Measurements from ENCODE around the gene SMIM35. TPM values are rescaled to one million over a fixed set of nuclear protein-coding genes. Genes with fewer than 3 reads are reported as not detected.
"Not testable (repeated sequence)": the region's sequence is repeated elsewhere in the genome, so short reads cannot be mapped to it uniquely, and the experiment has no call there.

Gene SMIM35
- total RNA-seq, 1 donor from 2014 or later, result not detected

DNA sequence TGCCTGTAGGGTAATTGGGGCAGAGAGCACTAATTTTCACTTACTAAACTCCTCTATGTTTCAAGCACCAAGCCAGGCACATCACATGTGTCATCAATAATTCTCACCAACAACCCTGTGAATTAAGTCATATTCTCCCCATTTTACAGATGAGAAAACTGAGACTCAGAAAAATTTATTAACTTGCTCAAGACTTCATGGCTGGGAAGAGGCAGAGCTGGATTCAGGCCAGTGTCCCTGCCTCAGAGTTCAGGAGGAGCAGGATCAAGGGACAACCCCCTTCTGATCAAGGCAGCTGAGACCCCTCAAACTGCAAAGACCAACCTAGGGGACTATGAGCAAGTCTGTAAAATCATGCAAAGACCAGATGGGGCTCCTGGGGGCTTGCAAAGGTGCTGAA, 2.1 kb downstream of the SMIM35 start:
- no peak for DNase-seq
- ATAC-seq, result no peak
- intact Hi-C loops (cut with micrococcal nuclease), result no loop called here

DNA sequence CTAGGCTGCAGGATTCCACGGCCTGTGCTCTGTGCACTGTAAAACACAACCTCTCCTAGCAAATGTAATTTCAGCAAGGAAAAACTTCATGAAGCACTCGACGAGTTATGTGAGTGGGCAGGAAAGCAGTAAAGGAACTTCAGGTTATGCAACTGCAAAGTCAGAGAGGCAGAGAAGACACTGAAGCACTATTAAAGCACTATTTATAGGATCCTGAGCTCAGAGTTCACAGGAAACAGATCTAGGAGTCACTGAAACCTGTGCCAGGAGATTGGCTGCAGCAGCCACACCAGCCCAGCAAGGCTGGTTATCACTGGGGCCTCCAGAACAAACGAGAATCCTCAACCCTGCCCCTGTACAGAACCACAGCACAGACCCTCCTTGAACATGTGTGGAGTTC, 2.5 kb downstream of the SMIM35 start:
- ATAC-seq (peak; percentile 89), DNase-seq (no peak)
- intact Hi-C loops (cut with micrococcal nuclease), result no loop called here

DNA sequence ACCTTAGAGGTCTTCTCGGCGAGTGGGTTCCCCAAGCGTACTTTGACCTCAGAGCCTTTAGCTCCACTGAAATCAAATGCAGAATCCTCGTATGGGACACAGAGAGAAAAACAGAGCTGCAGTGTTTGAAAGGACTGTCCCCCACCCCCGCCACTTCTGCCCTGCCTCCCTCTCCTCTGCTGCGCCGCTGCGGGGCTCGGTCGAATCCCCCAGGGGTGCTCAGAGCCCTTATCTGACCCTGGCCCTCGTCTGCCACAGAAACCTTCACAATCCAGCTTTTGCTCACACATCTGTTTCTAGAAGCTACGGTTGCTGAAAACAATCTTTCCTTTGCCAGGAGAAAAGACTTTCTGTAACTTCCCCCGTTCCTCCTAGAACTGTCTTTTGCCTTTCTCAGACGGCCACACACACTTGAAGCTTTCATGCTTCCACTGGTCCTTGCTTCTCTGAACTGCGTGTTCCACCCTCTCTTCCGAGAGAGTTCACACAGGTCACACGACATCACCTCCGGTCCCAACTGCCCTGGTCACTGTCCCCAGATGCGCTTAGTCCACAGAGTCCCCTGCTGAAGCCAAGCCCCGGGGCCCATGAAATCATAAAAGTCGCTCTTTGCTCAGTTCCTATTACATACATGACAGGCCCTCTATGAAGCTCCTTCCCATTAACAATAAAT, 3.7 kb downstream of the SMIM35 start:
- intact Hi-C loops (cut with micrococcal nuclease), result no loop called here
- ATAC-seq, result peak; percentile 43
- DNase-seq, result no peak

DNA sequence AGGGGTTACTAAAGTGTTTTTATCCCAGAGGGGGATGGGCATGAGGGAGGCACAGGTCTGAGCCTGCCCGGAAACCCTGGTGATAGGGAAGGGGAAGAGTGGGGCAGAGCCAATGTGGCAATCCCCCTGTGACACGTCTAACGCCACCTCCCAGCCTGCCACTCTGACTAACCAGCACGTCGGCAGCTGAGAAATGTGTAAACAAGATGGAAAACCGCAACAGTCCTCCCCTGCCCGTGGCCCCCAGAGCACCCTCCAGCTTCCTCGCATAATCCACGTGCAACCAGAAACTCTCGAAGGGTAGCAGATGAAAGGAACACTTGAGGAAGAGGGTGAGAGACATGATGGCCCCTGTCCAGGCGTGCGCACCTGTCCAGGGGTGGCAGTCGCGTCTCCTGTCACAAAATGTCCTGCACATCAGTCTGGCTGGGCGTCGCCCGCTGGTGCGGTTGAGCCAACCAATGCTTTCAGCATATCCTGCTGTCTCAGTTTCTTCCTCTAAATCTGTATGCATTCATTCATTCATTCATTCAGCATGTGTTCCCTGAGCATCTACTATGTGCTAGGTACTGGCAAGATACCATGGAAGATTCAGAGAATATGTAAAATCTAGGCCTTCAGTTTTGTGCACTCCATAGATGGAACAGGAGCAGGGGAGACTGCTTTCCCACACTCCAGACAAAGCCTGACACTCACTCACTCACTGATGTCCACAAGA, 5.4 kb downstream of the SMIM35 start:
- intact Hi-C loops (cut with micrococcal nuclease), result no loop called here
- ATAC-seq (no peak), DNase-seq (no peak)

DNA sequence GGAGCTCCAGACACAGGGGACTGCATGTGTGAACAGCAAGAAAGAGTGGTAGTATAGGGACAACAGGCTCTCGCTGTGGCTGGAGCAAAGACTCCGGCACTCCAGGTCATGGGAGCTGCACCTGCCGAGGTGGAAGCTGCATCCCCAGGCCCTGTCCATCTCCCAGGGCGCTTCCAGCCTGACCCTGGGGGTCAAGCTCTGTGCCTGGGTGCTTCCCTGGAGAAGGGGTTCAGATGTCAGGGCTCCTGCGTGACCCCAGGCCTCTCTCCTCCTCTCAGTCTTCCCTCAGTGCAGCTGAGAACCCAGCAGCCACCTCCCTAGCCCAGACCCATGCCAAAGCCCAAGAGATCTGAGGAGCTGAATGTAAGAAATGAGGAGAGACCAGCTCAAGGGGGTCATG, 6.5 kb downstream of the SMIM35 start:
- intact Hi-C loops (cut with micrococcal nuclease), result no loop called here
- no peak for DNase-seq
- no peak for ATAC-seq

DNA sequence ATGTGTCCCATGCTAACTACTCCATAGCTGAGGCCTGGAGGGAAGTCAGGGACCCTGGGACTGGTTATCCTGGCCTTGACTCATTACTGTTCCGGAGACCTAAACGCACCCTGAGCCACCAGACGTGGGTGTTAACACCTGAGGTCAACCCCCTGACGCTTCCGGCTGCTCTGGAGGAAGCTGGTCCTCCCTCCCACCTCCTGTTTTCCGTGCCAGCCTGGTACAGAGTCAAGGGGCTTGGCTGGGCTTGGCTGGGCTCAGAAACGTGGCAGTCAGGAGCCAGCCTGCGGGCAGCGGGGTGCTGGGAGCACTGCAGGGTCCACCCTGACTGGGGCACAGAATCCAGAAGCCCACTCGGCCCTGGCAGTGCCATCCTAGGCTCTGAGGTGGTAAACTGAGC, 7.3 kb downstream of the SMIM35 start:
- ATAC-seq (no peak), DNase-seq (no peak)
- intact Hi-C loops (cut with micrococcal nuclease), result no loop called here

DNA sequence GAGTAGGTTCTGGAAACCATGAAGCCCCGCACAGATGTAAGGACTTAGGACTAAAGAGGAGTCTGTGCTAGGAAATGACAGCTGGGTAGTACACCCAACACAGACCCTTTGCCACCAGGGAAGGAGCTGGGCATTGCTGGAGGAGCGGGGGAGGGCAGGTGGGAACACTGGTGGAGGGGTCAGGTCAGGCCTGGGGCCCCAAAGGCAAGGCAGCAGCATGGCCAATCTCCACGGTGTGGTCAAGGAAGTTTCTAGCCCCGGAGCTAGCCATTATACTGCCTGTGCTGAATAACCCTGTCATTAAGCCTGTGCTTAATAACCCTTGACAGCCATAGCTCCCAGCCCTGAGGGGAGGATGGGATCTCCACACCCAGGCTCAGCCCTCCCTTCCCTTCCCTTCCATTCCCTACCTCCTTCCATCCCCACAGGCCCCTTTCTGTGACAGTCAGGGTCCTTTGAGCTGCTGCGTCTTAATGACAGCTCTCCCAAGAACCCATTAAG, 7.8 kb downstream of the SMIM35 start:
- DNase-seq, result peak; percentile 10
- ATAC-seq, result no peak

DNA sequence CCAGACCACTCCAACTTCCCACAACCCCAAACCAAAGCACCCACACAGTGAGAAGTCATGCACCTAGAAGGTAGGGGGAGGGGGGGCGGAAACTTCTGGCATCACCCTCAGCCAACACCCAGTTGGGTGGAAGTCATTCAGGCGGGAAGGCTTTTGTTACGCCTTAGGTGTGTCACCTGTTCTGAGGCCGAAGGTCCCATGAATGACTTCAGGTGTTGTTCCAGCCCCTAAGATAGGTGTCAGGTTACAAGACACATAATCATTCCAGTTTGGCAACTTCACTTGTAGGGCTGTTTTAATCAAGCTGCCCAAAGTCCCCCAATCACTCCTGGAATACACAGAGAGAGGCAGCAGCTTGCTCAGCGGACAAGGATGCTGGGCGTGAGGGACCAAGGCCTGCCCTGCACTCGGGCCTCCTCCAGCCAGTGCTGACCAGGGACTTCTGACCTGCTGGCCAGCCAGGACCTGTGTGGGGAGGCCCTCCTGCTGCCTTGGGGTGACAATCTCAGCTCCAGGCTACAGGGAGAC, 9.9 kb downstream of the SMIM35 start, which contains the start of gene TMPRSS4:
TSS of gene TMPRSS4 (plus strand) at position 325 of the 528 bp plus-strand sequence. CDS start 225 bp downstream, outside the sequence.
- ATAC-seq (no peak), DNase-seq (no peak)
- intact Hi-C loops (cut with micrococcal nuclease), result no loop called here

More for the DNA sequence above, 7.8 kb downstream of the SMIM35 start:
- intact Hi-C loops (cut with micrococcal nuclease), result no loop called here

DNA sequence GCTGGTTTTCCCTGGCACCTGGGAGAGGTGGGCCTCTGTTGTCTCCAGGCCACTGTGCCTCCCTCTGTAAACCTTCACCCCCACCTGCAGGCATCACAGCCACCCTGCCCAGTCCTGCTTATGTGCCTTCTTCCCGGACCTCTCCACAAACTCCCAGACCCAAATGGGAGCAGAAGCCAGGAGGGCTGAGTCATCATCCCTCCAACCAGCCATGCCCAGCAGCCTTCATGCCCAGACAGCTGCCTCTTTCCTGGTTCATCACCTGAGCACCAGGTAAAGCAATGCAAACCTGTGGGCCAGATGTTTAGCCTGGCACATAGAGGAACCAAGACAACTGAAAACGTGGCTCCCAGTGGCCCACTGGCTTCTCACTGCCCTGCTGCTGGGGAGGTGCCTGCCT, 12.0 kb downstream of the SMIM35 start:
- ATAC-seq (no peak), DNase-seq (no peak)
- intact Hi-C loops (cut with micrococcal nuclease), result no loop called here

DNA sequence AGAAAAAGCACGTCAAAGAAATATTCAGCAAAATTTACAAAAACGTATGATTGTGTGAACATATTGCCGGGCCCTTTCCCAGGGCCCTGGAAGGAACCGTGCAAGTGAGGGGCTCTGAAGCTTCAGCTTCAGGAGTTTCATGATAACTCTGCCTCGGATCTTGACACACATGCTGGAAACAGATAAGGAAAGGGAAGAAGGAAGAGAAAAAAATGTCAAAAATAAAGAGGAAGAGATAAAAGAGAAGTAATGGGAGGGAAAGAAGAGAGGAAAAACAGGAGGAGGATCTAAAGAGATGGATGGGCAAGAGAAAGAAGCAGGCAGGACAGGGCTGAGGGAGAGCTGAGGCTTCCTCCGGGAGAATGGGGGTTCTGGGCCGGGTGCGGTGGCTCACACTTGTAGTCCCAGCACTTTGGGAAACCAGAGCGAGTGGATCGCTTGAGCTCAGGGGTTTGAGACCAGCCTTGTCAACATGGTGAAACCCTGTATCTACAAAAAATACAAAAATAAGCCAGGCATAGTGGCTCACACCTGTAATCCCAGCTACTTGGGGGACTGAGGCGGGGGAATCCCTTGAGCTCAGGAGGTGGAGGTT, 12.6 kb downstream of the SMIM35 start:
- DNase-seq (no peak), ATAC-seq (no peak)
- intact Hi-C loops (cut with micrococcal nuclease), result no loop called here

DNA sequence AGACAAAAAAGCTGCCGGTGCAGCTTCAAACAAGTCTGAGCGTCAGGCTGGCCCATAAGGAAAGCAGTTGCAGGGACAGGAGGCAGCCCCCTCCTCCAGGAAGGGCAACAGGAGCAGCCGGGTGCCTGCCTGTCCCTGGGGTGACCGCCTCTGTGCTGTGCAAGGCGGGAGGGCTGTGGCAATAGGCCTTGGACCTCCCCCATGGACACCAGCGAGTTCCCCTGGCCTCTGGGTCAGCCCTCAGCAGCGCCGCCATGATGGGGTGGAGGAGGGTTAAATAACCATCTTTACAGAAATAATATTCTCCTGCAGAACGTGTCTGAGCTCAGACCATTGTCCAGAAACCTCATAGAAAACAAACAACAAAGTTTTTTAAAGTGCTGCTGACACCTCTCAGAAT, 13.2 kb downstream of the SMIM35 start:
- DNase-seq, result peak; percentile 11
- intact Hi-C loops (cut with micrococcal nuclease), result no loop called here
- ATAC-seq, result no peak

DNA sequence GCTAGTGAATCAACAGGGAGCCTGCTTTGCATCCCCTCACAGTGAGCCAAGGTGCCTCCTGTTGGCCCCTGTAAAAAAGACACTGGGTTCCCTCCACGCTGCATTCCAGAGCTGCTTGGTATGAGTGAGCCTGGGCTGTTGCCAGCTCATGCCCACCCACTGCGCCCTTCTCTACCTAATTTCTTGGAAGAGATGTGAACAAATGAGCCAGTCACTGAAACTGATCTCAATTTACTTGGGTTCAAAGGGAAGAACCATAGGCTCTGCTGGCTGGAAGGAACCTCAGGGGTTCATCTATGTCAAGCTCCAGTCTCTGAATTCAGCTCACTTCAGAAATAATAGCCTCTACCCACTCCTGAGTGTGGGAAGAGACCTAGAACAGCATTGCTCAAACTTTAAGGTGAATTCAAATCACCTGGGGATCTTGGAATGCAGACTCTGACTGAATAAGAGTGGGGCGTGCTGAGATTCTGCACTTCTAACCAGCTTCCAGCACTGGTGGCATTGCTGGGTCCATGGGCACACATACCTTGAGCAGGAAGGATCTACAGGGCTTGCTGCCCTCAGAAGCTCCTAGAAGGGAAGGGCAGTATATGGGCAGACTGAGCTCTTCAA, 15.2 kb downstream of the SMIM35 start:
- intact Hi-C loops (cut with micrococcal nuclease), result no loop called here
- DNase-seq, result no peak
- ATAC-seq, result no peak

DNA sequence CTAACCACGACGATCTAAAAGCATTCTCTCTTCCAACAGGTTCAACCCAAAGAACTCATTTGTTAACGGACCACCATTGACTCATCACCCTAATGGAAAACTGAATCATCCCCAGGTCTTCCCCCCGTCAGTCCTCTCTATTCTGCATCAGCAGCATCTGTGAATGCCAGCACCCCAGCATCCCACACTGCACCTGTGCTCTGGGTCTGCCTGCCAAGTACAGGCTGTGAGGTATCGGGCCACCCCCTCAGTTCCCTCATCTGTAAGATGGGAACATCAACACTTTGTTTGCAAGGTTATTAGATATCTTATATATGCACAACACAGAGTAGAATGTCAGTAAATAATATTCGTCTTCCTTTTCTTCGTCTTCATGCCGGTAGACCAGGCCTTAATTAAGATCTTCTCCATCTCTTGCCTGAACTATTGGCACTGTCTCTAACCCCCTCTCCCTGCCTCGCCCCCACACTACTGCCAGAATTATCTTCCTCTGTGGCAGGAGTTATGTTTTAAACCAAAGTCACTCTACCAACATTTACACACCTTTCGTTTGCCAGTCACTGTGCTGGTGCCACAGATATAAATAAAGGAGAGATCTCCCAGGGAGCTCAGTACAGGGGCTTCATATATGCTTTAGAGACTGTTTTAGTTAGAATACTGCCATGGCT, 17.7 kb downstream of the SMIM35 start:
- ATAC-seq (no peak), DNase-seq (no peak)
- intact Hi-C loops (cut with micrococcal nuclease), result no loop called here

DNA sequence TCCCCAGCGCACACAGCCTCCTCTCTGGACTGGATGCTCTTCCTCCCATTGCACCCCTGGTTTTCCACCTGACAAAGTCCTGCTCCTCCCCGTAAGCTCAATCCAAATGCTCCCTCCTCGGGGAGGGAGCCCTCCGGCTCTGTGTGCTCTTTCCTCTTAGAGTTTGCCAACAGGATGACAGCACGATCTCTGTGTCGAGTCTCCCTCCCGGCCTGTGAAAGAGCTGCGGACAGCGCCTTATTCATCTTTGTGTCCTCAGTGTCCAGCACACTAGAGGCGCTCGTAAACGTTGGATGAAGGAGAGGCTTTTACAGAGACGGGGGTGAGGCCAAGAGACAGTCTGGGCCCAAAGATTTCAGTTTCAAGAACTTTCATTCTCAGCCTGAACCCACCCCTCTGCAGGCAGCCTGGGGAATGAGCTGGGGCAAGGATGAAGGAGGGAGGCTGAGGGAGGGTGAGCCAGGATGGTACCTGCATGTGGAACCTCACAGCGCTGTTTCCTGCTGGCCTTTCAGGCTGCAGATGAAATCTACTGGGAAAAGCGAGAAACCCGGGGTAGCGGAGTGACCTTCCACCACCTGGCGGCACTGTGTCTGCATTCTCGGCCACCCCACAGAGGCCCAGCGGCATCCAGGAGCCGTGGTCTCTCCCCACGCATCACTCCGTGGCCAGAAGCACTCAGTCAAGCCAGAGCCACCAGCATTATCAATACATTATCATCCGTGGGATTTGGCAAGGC, 18.4 kb downstream of the SMIM35 start:
- DNase-seq, result no peak
- intact Hi-C loops (cut with micrococcal nuclease), result no loop called here
- no peak for ATAC-seq

DNA sequence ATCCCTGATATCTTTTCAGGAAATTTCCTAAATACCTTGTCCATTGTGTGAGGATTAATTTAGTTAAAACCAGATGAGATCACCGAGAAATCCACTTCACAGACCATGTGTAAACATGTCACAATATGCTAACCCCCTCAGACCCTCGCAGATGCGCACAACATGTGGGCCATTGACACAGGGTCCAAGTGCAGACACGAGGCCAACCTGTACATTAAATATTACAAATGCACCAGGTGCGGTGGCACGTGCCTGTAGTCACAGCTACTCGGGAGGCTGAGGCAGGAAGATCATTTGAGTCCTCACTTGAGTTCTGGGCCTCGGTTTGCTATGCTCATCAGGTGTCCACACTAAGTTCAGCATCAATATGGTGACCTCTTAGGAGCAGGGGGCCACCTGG, 19.8 kb downstream of the SMIM35 start:
- ATAC-seq (no peak), DNase-seq (no peak)
- intact Hi-C loops (cut with micrococcal nuclease), result no loop called here

DNA sequence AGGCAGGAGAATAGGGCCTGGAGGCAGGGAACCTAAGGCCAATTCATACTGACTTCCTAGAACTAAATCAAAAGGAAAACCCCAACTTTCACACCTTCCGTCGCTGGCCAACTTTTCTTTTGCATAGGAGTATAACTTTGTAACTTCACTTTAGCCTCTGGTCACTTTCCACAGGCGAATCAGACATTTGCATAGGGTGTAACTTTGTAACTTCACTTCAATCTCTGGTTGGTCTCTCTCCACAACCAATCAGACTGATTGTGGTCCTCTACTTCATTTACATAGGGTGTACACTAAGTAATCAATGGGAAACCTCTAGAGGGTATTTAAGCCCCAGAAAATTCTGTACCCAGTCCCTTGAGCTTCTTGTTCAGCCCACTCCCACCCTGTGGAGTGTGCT, 21.4 kb downstream of the SMIM35 start:
- intact Hi-C loops (cut with micrococcal nuclease), result no loop called here
- DNase-seq, result no peak

DNA sequence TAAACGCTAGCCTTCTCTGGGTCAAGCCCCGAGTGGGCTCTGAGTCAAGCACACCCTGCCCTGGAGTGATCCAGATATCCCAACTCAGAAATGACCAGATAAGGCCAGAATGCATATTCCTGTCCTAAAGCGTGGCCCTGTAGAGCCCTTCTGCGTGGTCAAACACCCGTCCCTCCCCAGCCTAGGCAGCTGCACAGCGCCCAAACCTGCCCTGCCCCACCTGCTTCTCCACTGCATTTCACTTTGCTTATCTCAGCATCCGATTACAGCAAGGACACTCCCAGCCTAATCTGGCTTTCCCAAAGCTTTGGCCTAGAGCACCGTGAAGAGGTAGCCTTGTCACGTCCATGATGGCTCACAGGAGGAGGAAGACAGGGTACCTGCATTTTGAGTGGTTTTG, 21.8 kb downstream of the SMIM35 start:
- intact Hi-C loops (cut with micrococcal nuclease), result no loop called here
- DNase-seq (peak; percentile 10), ATAC-seq (no peak)

More for the DNA sequence above, 21.4 kb downstream of the SMIM35 start:
- ATAC-seq, result no peak

DNA sequence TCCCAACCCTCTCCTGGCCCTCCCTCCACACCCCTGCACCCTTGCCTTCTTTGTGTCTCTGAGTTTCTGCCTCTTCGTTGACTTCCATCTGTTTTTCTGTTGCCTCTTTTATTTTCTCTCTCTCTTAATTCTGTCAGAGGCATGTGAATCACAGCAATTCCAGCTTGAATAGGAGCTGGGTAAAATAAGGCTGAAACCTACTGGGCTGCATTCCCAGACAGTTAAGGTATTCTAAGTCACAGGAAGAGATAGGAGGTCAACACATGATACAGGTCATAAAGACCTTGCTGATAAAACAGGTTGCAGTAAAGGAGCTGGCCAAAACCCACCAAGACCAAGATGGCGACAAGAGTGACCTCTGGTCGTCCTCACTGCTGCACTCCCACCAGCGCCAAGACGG, 24.1 kb downstream of the SMIM35 start:
- intact Hi-C loops (cut with micrococcal nuclease); ATAC-seq: not testable (repeated sequence)
- peak; percentile 2 for DNase-seq
